Tongue (tissue), 2 donors: ENCODE results near the gene NFKBIA. TPM values are rescaled to one million over a fixed set of nuclear protein-coding genes. Genes with fewer than 3 reads are reported as not detected.
"Not testable (repeated sequence)": the region's sequence is repeated elsewhere in the genome, so short reads cannot be mapped to it uniquely, and the experiment has no call there.

Experiments used
- DNase-seq: peaks from one replicate; pipeline ENCODE4 v3.0.0-alpha.2; 2015
- total RNA-seq: library from RNA; depleted of rRNA; stranded (reverse); fragments of >200 nt; gene quantifications from one replicate; pipeline ENCODE4 v1.2.3, GENCODE V29; 2014

NFKBIA gene
- total RNA-seq, 1 donor from 2014 or later = 145 TPM

- no peak for DNase-seq
Measured at GRCh38 chr14:35368583-35369392, 35.8 kb downstream of the NFKBIA start.

GRCh38 chr14:35368139-35368460, 36.4 kb downstream of the NFKBIA start:
- DNase-seq = no peak

DNA sequence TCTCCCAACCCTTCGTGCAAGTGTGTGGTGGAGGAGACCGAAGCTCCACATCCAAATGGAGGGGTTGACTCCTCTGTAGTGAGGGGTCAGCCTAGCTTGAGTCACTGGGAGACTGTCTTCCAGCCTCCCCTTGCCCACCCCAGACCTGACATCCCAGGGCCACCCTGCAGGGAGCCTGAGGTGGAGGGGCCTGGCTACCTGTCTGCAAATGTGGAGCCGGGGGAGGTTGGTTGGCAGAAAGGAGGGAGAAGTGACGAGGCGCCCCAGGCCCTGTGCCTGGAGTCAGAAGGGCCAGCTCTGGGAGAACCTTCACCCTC, 37.5 kb downstream of the NFKBIA start:
- no peak for DNase-seq

DNA sequence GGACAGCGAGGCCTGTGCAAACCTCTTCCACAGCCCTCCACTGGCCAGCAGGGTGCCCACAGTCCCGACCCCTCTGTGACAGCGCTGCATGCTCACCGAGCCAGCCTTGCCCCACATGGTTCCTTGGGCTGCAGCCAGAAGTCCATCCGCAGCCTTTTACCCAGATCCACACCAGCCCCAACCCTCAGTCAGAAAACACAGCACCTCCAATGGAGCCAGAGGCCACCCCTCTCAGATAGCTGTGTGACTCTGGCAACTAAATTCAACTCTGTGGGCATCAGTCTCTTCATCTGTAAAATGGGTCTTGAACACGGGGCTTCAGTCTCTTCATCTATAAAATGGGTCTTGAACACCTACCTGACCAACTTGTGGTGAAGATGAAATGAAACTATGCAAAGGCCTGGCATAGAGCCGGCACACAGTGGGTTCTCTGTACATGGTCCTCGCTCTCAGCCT, 38.0 kb downstream of the NFKBIA start:
- DNase-seq = no peak

DNA sequence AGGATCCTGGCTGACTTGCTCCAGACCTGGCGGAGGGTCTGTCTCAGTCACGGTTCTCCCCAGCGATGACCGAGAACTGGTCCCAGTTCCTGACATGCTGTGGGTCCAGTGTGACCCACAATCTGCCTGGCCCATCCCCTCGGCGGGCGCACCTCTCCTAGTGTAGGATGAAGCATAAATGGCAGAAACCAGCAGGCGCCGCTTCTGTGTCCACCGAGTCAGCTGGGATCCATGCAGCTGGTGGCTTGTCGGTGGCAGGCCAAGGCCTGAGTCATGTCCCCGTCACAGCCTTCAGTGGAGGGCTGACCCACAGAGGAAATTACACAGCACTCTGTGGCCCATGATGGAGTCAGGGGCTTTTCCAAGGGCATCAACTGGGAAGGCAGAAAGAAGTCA, 38.5 kb downstream of the NFKBIA start:
- DNase-seq = no peak

DNA sequence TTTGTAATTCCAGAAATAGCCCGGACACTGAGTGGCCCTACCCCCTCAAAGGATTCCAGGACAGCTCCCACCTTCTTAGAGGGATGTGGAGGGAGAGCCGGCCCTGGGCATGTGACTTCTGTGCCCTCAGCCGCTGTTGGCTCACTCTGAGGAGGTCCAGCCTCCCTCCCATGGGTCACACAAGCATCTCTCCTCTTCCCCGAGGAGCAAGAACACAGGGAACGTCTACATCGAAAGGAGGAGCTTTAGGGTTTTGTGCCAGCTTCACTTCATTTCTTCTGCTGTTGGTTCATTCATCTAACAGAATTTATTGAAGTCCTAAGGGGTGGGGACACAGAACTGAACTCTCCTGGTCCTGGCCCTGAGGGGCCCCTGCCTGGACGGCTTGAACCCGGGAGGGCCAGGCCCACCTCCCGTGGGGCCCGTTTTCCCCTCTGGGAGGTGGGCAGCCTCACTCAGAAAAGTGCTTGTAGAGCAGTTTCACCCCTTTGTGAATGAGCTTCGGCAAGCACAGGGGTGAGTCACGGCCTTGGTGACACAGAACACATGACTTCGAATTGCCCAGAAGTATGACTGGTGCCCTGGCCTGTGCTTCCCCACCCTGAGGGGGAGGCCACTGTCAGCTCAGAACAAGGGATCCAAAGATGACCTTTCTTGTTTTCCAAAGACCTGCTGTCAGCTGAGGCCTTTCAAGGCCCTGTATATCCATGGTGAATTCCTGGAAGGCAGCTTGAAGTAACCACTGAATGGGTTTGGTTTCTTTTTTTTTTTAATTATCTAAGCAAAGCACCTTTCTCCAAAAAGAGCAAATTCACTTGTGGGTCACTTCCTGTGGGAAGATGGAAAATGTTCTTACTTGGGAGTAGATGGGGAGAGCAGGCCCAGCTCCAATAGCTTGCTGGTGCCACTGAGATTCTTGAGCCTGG, 39.2 kb downstream of the NFKBIA start:
- DNase-seq = no peak

- DNase-seq = no peak
Measured at GRCh38 chr14:35362911-35363374, 41.6 kb downstream of the NFKBIA start.

- DNase-seq = no peak
Measured at GRCh38 chr14:35362450-35362849, 42.1 kb downstream of the NFKBIA start.

- no peak for DNase-seq
Measured at GRCh38 chr14:35361141-35361480, 43.4 kb downstream of the NFKBIA start.

DNA sequence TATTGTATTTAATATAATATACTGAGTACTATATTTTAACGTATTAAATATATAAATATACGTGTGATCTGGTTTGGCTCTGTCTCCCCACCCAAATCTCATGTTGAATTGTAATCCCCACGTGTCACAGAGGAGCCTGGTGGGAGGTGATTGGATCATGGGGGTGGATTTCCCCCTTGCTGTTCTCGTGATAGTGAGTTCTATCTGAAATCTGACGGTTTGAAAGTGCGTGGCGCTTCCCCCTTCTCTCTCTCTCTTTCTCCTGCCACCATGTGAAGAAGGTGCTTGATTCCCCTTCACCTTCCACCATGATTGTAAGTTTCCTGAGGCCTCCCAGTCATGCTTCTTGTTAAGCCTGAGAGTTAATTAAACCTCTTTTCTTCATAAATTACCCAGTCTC, 44.9 kb downstream of the NFKBIA start:
- DNase-seq = not testable (repeated sequence)

GRCh38 chr14:35355981-35356841, 48.3 kb downstream of the NFKBIA start:
- DNase-seq = no peak

GRCh38 chr14:35355235-35355634, 49.3 kb downstream of the NFKBIA start:
- not testable (repeated sequence) for DNase-seq

DNA sequence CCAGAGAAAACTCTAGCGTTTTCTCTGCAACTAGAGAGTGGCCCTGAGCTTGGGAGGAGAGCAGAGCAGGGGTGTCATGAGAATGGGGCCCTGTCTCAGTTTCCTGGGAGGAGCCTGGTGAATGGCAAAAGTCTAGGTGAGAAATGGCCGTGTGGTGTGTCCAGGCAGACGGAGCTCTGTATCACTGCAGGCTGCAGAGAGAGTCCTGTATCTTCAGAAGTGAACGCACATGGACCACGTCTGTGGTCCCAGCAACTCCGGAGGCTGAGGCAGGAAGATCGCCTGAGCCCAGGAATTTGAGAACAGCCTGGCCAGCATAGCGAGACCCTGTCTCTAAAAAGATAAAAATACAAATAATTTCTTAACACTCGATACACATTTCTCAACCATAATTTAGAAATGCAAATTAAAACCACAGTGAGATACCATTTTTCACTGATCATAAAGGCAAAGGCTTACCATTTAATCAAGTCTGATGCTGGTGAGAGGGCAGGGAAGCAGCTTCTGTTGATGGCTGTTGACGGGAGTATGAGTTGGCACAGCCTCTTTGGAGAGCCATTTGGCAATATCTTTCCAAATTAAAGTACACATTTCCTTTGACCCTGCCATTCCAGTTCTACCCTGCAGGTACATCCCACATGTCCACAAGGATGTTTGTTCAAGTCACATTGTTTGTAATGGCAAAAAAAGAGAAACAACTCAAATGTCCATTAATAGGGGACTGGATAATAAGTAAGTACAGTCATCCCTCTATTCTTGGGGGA, 51.0 kb downstream of the NFKBIA start:
- DNase-seq = no peak

DNA sequence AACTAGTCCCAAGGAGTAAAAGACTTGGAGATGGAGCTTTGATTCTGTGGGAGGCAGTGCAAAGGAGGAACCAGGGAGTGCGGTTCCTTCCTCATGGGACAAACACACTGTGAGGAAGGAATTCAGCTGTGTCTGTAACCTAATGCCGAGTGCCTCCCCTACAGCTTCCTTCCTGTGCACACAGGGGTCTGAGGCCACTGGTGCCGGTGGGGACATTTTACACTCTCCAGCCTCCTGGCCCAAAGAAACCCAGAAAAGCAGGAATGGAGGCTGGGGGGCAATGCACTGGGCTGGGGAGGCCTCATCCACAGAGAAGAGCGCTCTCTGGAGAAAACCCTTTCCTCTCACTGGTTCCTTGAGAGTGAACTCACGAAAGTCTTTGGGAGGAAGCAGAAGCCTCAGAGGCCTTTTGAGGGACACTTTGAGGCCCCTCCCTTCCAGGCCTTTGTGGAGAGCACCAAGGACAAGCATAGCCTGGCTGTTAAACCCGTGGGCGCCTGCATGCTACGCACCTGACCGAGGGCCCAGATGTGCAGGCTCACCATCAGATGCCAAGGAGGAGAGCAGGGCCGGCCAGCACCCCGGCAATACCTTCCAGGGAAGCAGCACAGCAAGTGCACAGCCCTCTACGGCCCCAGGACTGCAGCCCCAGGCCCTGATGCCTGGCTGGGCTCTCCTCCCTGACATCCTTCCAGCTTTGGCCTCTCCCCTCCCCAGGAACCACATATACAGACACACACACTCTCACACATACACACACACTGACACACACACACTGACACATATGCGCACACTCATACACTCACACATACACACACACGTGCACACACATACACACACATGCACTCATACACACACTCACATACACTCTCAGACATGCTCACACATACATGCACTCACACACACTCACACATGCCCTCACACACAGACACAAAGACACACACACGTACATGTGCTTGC, 52.0 kb downstream of the NFKBIA start:
- DNase-seq = no peak

DNA sequence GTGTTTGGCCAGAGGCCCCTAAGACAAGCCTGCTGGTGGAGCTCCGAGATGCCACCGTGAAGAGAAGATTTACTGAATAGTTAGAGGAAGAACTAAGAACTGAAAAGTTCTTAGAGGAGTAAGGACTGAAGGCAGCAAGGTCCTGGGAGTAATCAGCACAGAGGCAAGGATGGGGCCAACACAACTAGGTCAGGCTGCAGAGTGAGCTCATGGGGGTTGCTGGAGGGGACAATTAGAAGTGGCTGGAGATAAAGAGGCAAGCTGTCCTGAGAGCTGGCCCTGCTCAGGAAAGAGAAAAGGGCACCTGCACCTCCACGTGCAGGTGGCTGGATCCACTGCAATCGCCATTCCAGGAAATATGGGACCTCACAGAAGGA, 52.7 kb downstream of the NFKBIA start:
- DNase-seq = no peak

Other genes starting within 250 kb of the NFKBIA start
- gene PSMA6, start 112.4 kb downstream of the NFKBIA start, total RNA-seq = 165 TPM
- gene INSM2, start 129.4 kb upstream of the NFKBIA start, total RNA-seq = not detected